ENCODE results near the gene KCTD11.
"Not testable (repeated sequence)": the region's sequence is repeated elsewhere in the genome, so short reads cannot be mapped to it uniquely, and the experiment has no call there.

Gene KCTD11

DNA sequence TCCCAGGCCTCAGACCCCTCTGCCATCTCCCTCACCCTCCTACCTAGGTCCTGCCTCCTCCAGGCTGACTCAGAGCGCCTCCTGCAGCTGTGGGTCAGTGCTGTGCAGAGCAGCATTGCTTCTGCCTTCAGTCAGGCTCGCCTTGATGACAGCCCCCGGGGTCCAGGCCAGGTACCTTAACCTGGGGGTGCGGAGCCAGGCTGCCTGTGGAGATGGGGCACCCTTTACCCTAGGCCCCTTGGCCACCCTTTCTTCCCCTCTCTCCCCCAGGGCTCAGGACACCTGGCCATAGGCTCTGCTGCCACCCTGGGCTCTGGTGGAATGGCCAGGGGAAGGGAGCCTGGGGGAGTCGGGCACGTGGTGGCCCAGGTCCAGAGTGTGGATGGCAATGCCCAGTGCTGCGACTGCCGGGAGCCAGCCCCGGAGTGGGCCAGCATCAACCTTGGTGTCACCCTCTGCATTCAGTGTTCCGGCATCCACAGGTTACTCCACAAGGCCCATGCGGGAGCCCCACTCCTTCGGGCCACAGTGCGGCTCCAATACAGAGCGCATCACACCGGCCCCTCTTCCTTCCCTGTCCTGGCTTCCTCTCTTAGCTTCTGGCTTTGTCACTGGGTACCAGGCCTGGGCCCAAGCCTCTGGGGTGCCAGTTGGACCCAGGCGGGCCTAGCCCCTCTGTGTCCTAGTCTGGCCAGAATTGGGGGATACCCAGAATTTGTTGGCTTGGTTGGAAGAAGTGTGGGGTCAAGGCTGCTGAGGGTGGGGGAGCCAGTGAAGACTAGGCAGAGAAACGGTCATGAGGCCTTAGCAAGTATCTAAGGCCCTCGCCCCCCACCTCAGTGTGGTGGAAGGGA is 5.0 kb upstream of the KCTD11 start:
- DNase-seq = no peak

- DNase-seq = no peak
These were observed 4.1 kb upstream of the KCTD11 start for GRCh38 chr17:7347630-7348477.

GRCh38 chr17:7348478-7349242 is 3.3 kb upstream of the KCTD11 start:
- DNase-seq = no peak

- DNase-seq = no peak
These were observed 534 bp downstream of the KCTD11 start for GRCh38 chr17:7352503-7352889.

- no peak for DNase-seq
These were observed 1.1 kb downstream of the KCTD11 start for GRCh38 chr17:7352910-7353635.

DNA sequence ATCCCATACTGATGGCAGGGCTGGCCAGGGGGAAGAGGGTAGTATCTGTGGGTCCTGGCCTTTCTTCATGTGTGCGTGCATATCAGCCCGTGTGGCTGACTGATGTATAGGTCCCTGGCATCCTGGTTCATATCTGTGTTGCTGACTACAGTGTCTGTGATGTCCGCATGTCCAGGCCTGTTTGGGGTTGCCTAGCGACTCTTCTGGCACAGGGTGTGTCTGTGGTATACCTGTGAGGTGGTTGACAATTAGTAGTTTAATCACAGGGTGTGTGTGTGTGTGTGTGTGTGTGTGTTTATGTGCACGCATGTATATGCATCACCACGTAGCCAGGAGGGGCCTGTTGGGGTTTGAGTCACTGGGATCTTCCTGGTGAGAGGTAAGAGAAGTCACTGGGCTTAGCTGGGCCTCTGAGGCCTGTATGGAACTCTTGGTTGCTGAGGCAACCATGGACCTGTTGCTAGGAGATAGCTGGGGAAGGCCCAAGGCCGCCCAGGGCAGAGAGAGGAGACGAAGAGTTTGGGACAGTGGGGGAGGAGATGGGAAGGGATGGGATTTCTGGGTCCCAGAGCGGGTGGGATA is 2.4 kb downstream of the KCTD11 start:
- DNase-seq = peak; percentile 20

DNA sequence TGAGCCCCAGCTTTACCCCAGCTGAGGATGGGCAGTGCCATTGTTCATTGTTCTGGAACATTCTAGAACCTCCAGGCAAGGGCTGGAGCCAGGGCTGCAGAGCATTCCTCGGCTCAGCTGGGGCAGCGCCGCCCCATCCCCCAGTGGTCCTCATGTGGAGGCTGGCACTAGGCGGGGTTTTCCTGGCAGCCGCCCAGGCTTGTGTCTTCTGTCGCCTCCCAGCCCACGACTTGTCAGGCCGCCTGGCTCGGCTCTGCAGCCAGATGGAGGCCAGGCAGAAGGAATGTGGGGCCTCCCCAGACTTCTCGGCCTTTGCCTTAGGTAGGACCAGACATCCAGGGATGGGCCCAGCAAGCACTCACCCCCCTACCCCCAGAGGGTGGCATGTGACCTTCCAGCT is 3.1 kb downstream of the KCTD11 start, which contains the start of gene TMEM95:
Gene TMEM95 (plus strand): TSS at position 104 of the 400 bp plus-strand sequence. CDS start 49 bp downstream, at position 153.
- DNase-seq = peak; percentile 2

GRCh38 chr17:7355573-7355972 is 3.6 kb downstream of the KCTD11 start:
- no peak for DNase-seq

DNA sequence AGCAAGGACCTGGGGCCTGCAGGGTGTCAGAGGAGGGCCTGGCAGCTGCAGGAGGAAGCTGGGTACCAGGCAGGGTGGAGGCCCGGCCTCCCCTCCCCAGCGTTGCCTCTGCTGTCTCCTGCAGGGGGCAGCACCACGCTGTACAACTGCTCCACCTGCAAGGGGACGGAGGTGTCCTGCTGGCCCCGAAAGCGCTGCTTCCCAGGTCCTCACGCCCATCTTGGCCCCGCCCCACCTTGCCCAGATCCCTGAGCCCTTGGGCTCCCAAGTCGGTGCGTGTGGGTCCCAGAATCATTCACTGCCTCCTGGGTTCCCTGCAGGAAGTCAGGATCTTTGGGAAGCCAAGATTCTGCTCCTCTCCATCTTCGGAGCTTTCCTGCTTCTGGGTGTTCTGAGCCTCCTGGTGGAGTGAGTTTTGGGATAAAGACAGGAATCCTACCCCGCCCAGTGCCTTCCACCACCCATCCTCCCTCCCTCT is 4.1 kb downstream of the KCTD11 start:
- DNase-seq = peak; percentile 66

DNA sequence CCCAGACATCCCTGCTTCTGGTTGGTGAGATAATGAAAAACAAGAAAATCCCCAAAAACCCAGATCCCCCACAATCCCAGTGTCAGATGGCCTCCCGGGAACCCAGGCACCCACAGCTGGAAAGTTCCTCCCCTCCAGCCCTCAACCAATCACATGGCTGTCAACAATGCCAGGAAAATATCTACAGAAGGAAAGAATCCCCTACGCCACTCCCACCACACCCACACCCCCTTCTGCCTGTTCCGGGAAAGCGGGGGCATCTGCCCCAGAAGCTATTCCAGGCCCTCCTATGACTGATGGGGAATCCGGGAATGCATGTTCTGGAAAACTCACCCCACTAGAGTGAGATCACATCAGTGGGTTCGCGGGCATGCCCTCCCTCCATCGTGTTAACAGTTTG is 4.8 kb downstream of the KCTD11 start:
- DNase-seq = no peak

DNA sequence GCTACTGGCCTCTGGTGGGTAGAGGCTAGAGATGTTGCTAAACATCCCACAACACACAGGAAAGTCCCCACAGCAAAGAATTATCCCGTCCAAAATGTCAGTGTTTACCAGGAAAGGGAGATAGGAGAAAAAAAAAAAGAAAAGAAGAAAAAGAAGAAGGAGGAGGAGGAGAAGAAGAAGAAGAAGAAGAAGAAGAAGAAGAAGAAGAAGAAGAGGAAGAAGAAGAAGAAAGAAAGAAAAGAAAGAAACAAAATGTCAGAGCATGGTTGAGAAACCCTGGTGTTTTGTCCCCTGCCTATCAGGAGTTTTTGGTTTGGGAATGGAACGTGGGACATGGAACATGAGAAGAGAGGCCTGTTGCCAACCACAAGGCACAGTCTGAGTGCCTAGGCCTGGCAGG is 5.4 kb downstream of the KCTD11 start:
- DNase-seq = no peak

GRCh38 chr17:7361906-7362305 is 9.9 kb downstream of the KCTD11 start:
- DNase-seq = no peak

- DNase-seq = no peak
These were observed 11.3 kb downstream of the KCTD11 start for GRCh38 chr17:7363311-7363710.

DNA sequence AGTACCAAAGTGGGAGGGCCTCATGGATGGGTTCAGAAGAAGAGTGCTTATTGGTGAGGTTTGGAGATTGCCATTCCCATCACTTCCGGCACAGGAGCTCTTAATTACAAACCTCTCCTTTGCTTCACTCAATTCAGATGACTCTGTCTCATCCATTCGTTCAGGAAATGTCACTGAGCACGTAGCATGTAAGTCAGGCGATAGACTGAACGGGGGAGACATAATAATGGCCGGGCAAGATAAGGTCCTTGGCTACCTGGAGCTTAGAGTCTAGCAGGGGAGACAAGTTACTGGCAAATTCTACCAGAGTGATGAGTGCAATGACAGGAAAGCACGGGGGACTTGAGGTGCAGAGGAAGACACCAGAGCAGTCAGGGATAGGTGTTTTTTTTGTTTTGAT is 14.0 kb downstream of the KCTD11 start:
- not testable (repeated sequence) for DNase-seq

GRCh38 chr17:7367083-7367482 is 15.1 kb downstream of the KCTD11 start:
- no peak for DNase-seq

DNA sequence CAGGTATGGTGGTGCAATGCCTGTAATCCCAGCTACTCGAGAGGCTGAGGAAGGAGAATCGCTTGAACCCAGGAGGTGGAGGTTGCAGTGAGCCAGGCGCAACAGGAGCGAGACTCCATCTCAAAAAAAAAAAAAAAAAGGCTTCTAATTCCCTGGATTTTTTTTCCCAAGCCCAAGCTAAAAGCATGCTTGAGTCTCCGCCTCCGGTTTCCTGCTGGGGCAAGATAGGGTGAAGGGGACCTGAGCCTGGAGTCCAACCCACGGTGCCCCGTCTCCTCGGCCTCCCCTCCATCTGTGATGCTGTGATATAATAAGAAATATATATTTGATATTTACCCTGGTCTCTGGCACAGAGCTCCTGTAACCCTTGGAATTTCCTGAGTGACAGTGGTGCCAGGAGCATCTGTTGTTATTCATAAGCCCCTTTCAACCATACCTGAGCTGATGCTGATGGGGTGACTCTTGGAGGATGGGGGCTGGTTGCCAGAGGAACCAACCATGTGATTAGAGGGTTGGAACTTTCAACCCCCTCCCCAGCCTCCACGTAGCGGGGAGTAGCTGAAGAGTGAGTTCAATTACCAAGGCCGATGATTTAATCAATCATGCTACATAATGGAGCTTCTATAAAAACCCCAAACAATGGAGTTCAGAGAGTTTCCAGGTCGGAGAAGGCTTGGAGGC is 16.1 kb downstream of the KCTD11 start:
- no peak for DNase-seq

DNA sequence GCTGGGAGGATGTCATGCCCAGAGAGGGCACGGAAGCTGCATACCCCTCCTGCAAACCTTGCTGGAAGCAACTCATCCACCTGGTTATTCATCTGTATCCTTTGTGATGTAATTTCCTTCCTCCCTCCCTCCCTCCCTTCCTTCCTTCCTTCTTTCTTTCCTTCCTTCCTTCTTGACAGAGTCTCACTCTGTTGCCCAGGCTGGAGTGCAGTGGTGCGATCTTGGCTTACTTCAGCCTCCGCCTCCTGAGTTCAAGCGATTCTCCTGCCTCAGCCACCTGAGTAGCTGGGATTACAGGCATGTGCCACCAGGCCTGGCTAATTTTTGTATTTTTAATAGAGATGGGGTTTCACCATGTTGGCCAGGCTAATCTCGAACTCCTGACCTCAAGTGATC is 16.6 kb downstream of the KCTD11 start:
- DNase-seq = not testable (repeated sequence)

DNA sequence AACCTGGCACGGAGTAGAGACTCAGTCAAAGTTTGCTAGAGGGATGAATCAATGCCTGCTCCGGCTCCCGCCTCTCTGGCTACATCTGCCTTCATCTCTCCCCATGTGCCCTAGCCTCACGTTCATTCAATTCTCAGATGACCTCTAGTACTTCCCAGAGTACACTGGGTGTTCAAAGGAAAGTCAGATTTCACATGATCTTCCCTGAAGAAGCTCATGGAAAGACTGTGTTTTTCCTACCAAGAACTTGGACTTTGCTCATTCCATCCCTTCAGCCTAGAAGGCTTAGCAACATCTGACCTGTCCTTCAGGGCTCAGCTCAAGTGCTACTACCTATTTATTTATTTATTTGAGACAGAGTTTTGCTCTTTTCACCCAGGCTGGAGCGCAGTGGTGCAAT is 17.9 kb downstream of the KCTD11 start:
- no peak for DNase-seq

GRCh38 chr17:7370853-7371252 is 18.9 kb downstream of the KCTD11 start:
- DNase-seq = no peak

DNA sequence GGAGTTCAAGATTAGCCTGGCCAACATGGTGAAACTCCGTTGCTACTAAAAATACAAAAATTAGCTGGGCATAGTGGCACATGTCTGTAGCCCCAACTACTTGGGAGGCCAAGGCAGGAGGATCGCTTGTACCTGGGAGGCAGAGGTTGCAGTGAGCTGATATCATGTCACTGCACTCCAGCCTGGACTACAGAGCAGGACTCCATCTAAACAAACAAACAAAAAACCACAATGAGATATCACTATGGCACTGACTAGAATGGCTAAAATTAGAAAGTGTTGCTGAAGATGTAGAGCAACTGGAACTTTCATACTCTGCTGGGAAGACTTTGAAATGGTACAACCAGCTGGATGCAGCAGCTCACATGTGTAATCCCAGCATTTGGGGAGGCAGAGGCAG is 22.4 kb downstream of the KCTD11 start:
- no peak for DNase-seq

- no peak for DNase-seq
These were observed 27.2 kb downstream of the KCTD11 start for GRCh38 chr17:7379134-7379533.

All from NCI-H345 (cell line).